Lower leg skin (tissue), 4 donors: ENCODE data around the gene GABBR2. TPM values are rescaled to one million over a fixed set of nuclear protein-coding genes. Genes with fewer than 3 reads are reported as not detected.
A peak's percentile ranks its signal among the peaks of the same experiment; 100 is the strongest.

ENCODE experiments used
- DNase-seq, 2 donors: peaks; one replicate each; pipeline ENCODE4 v3.0.0-alpha.2; 2019; ENCODE audit warnings: low spot score in 2 of 2
- H3K4me3 ChIP-seq: fragments of 200-600 bp; sonication (generic); 2 replicates; pipeline ENCODE4 v1.5.1; 2017; ENCODE audit warnings: mild to moderate bottlenecking, low read depth; ENCODE audit not compliant: poor library complexity, severe bottlenecking
- CTCF ChIP-seq, 3 donors: fragments of 450-650 bp; IDR thresholded peaks; one replicate each; pipeline ENCODE4 v1.5.1; 2016; ENCODE audit warnings: antibody characterized with exemption in 3 of 3, mild to moderate bottlenecking in 3 of 3, moderate library complexity in 2 of 3
- POLR2A ChIP-seq, 2 donors: fragments of 450-650 bp; IDR thresholded peaks; one replicate each; pipeline ENCODE4 v1.6.1; 2016 to 2017; ENCODE audit warnings: antibody characterized with exemption in 2 of 2, mild to moderate bottlenecking in 1 of 2, moderate library complexity in 1 of 2
- WGBS, 2 donors: methylation state at CpG; one replicate each; pipeline ENCODE4 v1.1.5; 2018; 5-methylcytosine and 5-hydroxymethylcytosine counted together
- intact Hi-C: fragments of 100-400 bp; cut with DNase I; formaldehyde crosslinking; loops from one replicate; pipeline ENCODE4 v1.15.0; 2023; ENCODE audit warnings: low total_unique reads
- total RNA-seq, 4 donors: library from RNA; depleted of rRNA; stranded (reverse); fragments of >200 nt; gene quantifications; one replicate each; pipeline ENCODE4 v1.1.0, GENCODE V29; 2016

The GABBR2 gene
- total RNA-seq, 4 donors from 2014 or later, result 0.23 to 4.2 TPM; not detected in 2

DNA sequence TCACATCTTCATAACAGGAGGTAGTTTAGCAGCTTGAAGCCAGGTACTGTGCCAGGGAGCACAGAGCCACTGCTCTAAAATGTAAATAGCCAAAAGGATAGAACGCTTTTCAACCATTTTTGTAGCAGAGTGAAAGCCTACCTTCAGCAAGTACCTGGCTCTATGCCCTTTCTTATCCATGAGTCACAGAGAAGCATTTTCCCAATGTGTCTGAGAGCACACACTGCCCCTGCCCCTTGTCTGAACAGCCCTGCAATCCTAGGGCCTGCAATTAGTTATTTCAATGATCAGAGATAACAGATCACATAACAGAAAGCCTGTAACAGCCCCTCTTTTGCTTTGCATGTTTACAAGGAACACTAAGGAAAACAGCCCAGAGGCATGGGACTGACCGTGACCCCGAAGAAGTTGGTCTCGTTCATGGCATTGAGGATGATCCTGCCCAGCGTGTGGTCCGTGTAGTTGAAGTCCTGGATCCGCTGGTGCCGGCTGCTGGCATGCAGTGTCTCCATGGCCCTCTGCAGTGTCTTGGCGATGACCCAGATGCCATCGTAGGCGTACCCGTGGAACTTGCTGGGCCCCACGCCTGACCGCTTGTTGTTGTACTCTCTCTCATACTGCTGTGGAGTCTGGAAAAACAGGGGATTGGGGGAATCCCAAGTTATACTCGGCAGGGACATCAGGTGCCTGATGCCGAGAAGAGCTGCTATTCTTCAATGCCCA lies 255.0 kb downstream of the GABBR2 start:
- intact Hi-C loops, result no loop called here
- DNase-seq, result peak in 1 of 2 donors; percentile 58
- H3K4me3 ChIP-seq, result no peak overlapping the region
- no peak for TF ChIP-seq POLR2A (IDR thresholded peaks at IDR 0.05)
- TF ChIP-seq CTCF (IDR thresholded peaks at IDR 0.05), result no peak
- 78 to 79% methylated on average over 14 to 16 of the region's 16 CpGs for WGBS, 2 donors

DNA sequence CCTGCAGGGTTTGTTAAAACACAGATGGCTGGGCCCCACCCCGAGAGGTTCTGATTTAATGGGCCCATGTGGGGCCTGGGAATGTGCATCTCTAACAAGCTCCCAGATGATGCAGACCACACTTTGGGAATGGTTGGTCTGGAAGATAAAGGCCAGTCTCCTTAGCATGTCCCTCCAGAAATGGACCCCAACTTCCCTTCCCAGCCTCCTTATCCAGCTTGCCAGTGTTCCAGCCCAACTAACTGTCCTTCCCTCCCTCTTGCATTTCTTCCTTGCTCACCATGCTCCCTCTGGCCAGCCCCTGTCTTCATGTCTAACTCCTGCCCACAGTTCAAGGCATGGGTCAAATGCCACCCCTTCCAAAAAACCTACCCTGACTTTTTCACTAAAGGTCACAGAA lies 257.2 kb downstream of the GABBR2 start:
- no peak overlapping the region for H3K4me3 ChIP-seq
- intact Hi-C loops, result no loop called here
- 53 to 69% methylated on average over 1 of the region's 1 CpG for WGBS, 2 donors
- TF ChIP-seq CTCF (IDR thresholded peaks at IDR 0.05) (no peak), POLR2A (IDR thresholded peaks at IDR 0.05) (no peak)
- no peak for DNase-seq

GRCh38 chr9:98450496-98450895 lies 258.2 kb downstream of the GABBR2 start:
- intact Hi-C loops, result no loop called here
- TF ChIP-seq CTCF (IDR thresholded peaks at IDR 0.05) (no peak), POLR2A (IDR thresholded peaks at IDR 0.05) (no peak)
- 46 to 56% methylated on average over 2 of the region's 2 CpGs for WGBS, 2 donors
- DNase-seq, result no peak
- no peak overlapping the region for H3K4me3 ChIP-seq

DNA sequence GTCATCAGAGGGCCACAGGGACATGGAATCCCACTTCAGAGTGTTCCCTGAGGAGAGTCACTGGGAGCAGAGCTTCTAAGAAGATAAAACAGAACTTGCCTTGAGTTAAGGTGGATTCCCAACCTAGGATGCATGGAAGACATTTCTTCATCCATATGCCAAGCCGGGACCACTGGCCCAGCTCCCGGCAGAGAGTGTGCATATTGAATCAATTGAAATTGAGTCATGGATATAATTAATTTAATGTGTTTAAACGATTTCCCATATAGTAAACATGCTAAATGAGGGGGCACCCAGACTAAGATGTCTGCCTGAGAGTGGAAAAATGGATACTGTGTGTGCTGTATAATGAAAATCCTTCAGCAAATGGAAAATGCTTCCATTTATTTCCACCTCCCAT lies 258.9 kb downstream of the GABBR2 start:
- no peak for DNase-seq
- TF ChIP-seq POLR2A (IDR thresholded peaks at IDR 0.05) (no peak), CTCF (IDR thresholded peaks at IDR 0.05) (no peak)
- intact Hi-C loops, result no loop called here
- no peak overlapping the region for H3K4me3 ChIP-seq
- WGBS, 2 donors, result 54 to 57% methylated on average over 3 of the region's 3 CpGs

- WGBS, 2 donors, result 42 to 50% methylated on average over 1 of the region's 1 CpG
- H3K4me3 ChIP-seq, result no peak overlapping the region
- TF ChIP-seq CTCF (IDR thresholded peaks at IDR 0.05), result no peak
- no peak for TF ChIP-seq POLR2A (IDR thresholded peaks at IDR 0.05)
- DNase-seq, result no peak
- intact Hi-C loops, result no loop called here
Observed at GRCh38 chr9:98445576-98445975, 263.2 kb downstream of the GABBR2 start.

DNA sequence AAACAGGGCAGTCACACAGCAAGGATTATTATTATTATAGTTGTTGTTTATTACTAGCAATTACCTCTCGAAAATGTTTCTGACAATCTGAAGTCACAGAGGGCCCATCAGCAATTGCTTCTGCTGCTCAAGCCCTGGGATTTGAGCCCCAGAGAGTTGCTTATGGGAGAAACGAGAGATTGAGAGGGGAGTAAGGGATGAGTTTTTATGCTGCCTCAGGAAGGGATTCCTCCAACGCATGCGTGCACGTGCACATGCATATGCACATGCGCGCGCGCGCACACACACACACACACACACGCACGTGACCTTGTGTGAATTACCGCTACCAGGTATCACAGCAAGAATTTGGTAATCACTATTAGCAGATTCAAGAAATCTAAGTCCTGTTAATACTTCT lies 264.1 kb downstream of the GABBR2 start:
- no peak overlapping the region for H3K4me3 ChIP-seq
- TF ChIP-seq CTCF (IDR thresholded peaks at IDR 0.05) (no peak), POLR2A (IDR thresholded peaks at IDR 0.05) (no peak)
- WGBS, 2 donors, result 68 to 88% methylated on average over 13 of the region's 13 CpGs
- intact Hi-C loops, result no loop called here
- DNase-seq, result no peak
